GM13976 (cell line): ENCODE measurements around the gene MLLT3.

Source experiments
- DNase-seq: peaks from one replicate; pipeline ENCODE4 v3.0.0; 2012; ENCODE audit warnings: low spot score
- CTCF ChIP-seq: IDR thresholded peaks from 2 replicates; pipeline ENCODE4 v1.5.1; 2012; ENCODE audit warnings: borderline replicate concordance, mild to moderate bottlenecking; ENCODE audit not compliant: insufficient read depth; ENCODE audit errors: extremely low read depth, missing control alignments, control extremely low read depth
- in situ Hi-C: fragments of 300-500 bp; cut with MboI; formaldehyde crosslinking; loops from one replicate; pipeline ENCODE4 v1.12.0; 2022; ENCODE audit warnings: low sequenced_read_pairs, mixed read lengths, inconsistent platforms; ENCODE audit not compliant: unreplicated experiment

Gene MLLT3

GRCh38 chr9:20538092-20538491 is 84.2 kb downstream of the MLLT3 start:
- in situ Hi-C loops = no loop called here
- no peak for DNase-seq
- TF ChIP-seq CTCF = no peak

- no peak for DNase-seq
- no peak for TF ChIP-seq CTCF
- in situ Hi-C loops = no loop called here
Observed at GRCh38 chr9:20537294-20537693, 85.0 kb downstream of the MLLT3 start.

GRCh38 chr9:20532584-20532983 is 89.7 kb downstream of the MLLT3 start:
- in situ Hi-C loops = no loop called here
- no peak for DNase-seq
- TF ChIP-seq CTCF = no peak

GRCh38 chr9:20529837-20530236 is 92.5 kb downstream of the MLLT3 start:
- in situ Hi-C loops = no loop called here
- TF ChIP-seq CTCF = no peak
- no peak for DNase-seq

GRCh38 chr9:20528253-20528652 is 94.0 kb downstream of the MLLT3 start:
- in situ Hi-C loops = no loop called here
- no peak for DNase-seq
- no peak for TF ChIP-seq CTCF

- no peak for TF ChIP-seq CTCF
- in situ Hi-C loops = no loop called here
- no peak for DNase-seq
Observed at GRCh38 chr9:20526500-20527319, 95.6 kb downstream of the MLLT3 start.

GRCh38 chr9:20524776-20525175 is 97.5 kb downstream of the MLLT3 start:
- peak; percentile 16 for TF ChIP-seq CTCF
- in situ Hi-C loops = no loop called here
- DNase-seq = no peak
